HCT116 (cell line): ENCODE data around the gene ENO2.

ENCODE experiments used
- ATF3 ChIP-seq: IDR thresholded peaks from 2 replicates; pipeline ENCODE4 v1.6.1; 2012
- CTCF ChIP-seq, 3 experiments: fragments of 200-600 bp in 1 of 3; sonication (generic) in 1 of 3; IDR thresholded peaks in 2 of 3; conservative IDR thresholded peaks in 1 of 3; 2 replicates each; pipeline ENCODE4 v1.5.1; 2012 to 2017; ENCODE audit warnings: low read depth in 2 of 3, low read length in 2 of 3, antibody characterized with exemption in 1 of 3, borderline replicate concordance in 1 of 3, control low read depth in 1 of 3, mild to moderate bottlenecking in 1 of 3, mixed read lengths in 1 of 3, mixed run types in 1 of 3, moderate library complexity in 1 of 3; ENCODE audit not compliant: insufficient read depth in 1 of 3
- EGR1 ChIP-seq: IDR thresholded peaks from 2 replicates; pipeline ENCODE4 v1.6.1; 2012; ENCODE audit warnings: low read depth
- EZH2 ChIP-seq: fragments of 200-600 bp; sonication (generic); IDR thresholded peaks from 2 replicates; pipeline ENCODE4 v1.6.1; 2017; ENCODE audit warnings: antibody characterized with exemption, mixed run types
- EZH2phosphoT487 ChIP-seq: fragments of 200-600 bp; IDR thresholded peaks from 2 replicates; pipeline ENCODE4 v1.6.1; 2018; ENCODE audit warnings: antibody characterized with exemption, borderline replicate concordance
- MAX ChIP-seq: IDR thresholded peaks from 2 replicates; pipeline ENCODE4 v1.6.1; 2012
- POLR2A ChIP-seq: IDR thresholded peaks from 2 replicates; pipeline ENCODE4 v1.7.0; 2011; ENCODE audit warnings: borderline replicate concordance; ENCODE audit not compliant: insufficient read depth, insufficient read length; ENCODE audit errors: extremely low read depth
- POLR2AphosphoS5 ChIP-seq: IDR thresholded peaks from 2 replicates; pipeline ENCODE4 v1.6.1; 2011; ENCODE audit warnings: mild to moderate bottlenecking, low read depth, low read length, moderate library complexity
- REST ChIP-seq: IDR thresholded peaks from 2 replicates; pipeline ENCODE4 v1.6.1; 2012; ENCODE audit warnings: low read depth
- SRF ChIP-seq: IDR thresholded peaks from 2 replicates; pipeline ENCODE4 v1.6.1; 2012; ENCODE audit warnings: low read depth
- YY1 ChIP-seq: IDR thresholded peaks from 2 replicates; pipeline ENCODE4 v1.6.1; 2011; ENCODE audit warnings: low read length, low read depth, moderate library complexity, mild to moderate bottlenecking; ENCODE audit not compliant: insufficient replicate concordance; ENCODE audit errors: extremely low read depth
- ZBTB33 ChIP-seq: IDR thresholded peaks from 2 replicates; pipeline ENCODE4 v1.6.1; 2011; ENCODE audit warnings: mild to moderate bottlenecking, low read length, moderate library complexity; ENCODE audit not compliant: insufficient replicate concordance; ENCODE audit errors: extremely low read depth
- ZFX ChIP-seq: fragments of 450-650 bp; IDR thresholded peaks from 2 replicates; pipeline ENCODE4 v1.6.1; 2017
- ZNF274 ChIP-seq: fragments of 200-500 bp; sonication (Bioruptor generic); IDR thresholded peaks from 2 replicates; pipeline ENCODE4 v1.6.1; 2014; ENCODE audit warnings: mild to moderate bottlenecking, low read depth, low read length, inconsistent platforms

GRCh38 chr12:6955108-6956020, 41.0 kb downstream of the ENO2 start:
- no peak for TF ChIP-seq CTCF (IDR thresholded peaks at IDR 0.05 in 2 of 3, conservative IDR thresholded peaks at IDR 0.05 in 1 of 3; ENCODE audit: borderline replicate concordance in 1 of 3, insufficient read depth in 1 of 3, low read depth in 2 of 3, low read length in 2 of 3)
- TF ChIP-seq POLR2AphosphoS5, result no peak
- TF ChIP-seq ATF3, result no peak
- no peak for TF ChIP-seq ZNF274
- no peak for TF ChIP-seq POLR2A
- TF ChIP-seq REST, result no peak
- no peak for TF ChIP-seq MAX
- no peak for TF ChIP-seq ZBTB33
- TF ChIP-seq EGR1, result no peak
- TF ChIP-seq YY1, result no peak
- no peak for TF ChIP-seq SRF
- TF ChIP-seq ZFX, result no peak
- TF ChIP-seq EZH2phosphoT487, result no peak
- no peak for TF ChIP-seq EZH2
